ENCODE measurements around the gene SLC4A8.

Gene SLC4A8

GRCh38 chr12:51389302-51389999 lies 35.2 kb upstream of the SLC4A8 start:
- H3K4me3 ChIP-seq (ENCODE audit: low read depth, low read length), result no peak overlapping the region
- TF ChIP-seq CTCF (IDR thresholded peaks at IDR 0.05; ENCODE audit: low read depth, low read length, missing control alignments), result no peak
- no peak for DNase-seq (ENCODE audit: low read depth)
- in situ Hi-C loops (cut with HindIII; ENCODE audit: low sequenced_read_pairs), result no loop called here

GRCh38 chr12:51390457-51390856 lies 34.2 kb upstream of the SLC4A8 start:
- no peak overlapping the region for H3K4me3 ChIP-seq (ENCODE audit: low read depth, low read length)
- in situ Hi-C loops (cut with HindIII; ENCODE audit: low sequenced_read_pairs), result no loop called here
- no peak for DNase-seq (ENCODE audit: low read depth)
- TF ChIP-seq CTCF (IDR thresholded peaks at IDR 0.05; ENCODE audit: low read depth, low read length, missing control alignments), result no peak

- no peak for DNase-seq (ENCODE audit: low read depth)
- peak overlapping the region; percentile 52 for H3K4me3 ChIP-seq (ENCODE audit: low read depth, low read length)
- in situ Hi-C loops (cut with HindIII; ENCODE audit: low sequenced_read_pairs), result no loop called here
- no peak for TF ChIP-seq CTCF (IDR thresholded peaks at IDR 0.05; ENCODE audit: low read depth, low read length, missing control alignments)
Measured at GRCh38 chr12:51390891-51391282, 33.7 kb upstream of the SLC4A8 start.

GRCh38 chr12:51391283-51392123 lies 33.1 kb upstream of the SLC4A8 start, which contains the start of gene GALNT6:
GALNT6 (minus strand) TSS chr12:51391406; CDS start chr12:51379781, 11,625 bp downstream.
- H3K4me3 ChIP-seq (ENCODE audit: low read depth, low read length), result peak within 1 kb of the TSS; percentile 52
- in situ Hi-C loops (cut with HindIII; ENCODE audit: low sequenced_read_pairs), result no loop called here
- no peak for DNase-seq (ENCODE audit: low read depth)
- no peak for TF ChIP-seq CTCF (IDR thresholded peaks at IDR 0.05; ENCODE audit: low read depth, low read length, missing control alignments)

- no peak for DNase-seq (ENCODE audit: low read depth)
- in situ Hi-C loops (cut with HindIII; ENCODE audit: low sequenced_read_pairs), result no loop called here
- H3K4me3 ChIP-seq (ENCODE audit: low read depth, low read length), result no peak overlapping the region
- no peak for TF ChIP-seq CTCF (IDR thresholded peaks at IDR 0.05; ENCODE audit: low read depth, low read length, missing control alignments)
Measured at GRCh38 chr12:51392556-51393237, 31.9 kb upstream of the SLC4A8 start.
